HEK293 (cell line): ENCODE measurements around the gene RSBN1L.

ENCODE experiments used
- TCF7L2 ChIP-seq: IDR thresholded peaks from 2 replicates; pipeline ENCODE4 v1.6.1; 2011; ENCODE audit warnings: low read depth, mild to moderate bottlenecking, inconsistent platforms, low read length, moderate library complexity, borderline replicate concordance
- ZNF248 ChIP-seq: fragments of 450-650 bp; formaldehyde crosslinking; IDR thresholded peaks from 2 replicates; pipeline ENCODE4 v1.5.1; 2017; ENCODE audit warnings: missing biosample characterization, missing genetic modification characterization
- ZNF354C ChIP-seq: fragments of 450-650 bp; formaldehyde crosslinking; IDR thresholded peaks from 2 replicates; pipeline ENCODE4 v1.5.1; 2016; ENCODE audit warnings: missing biosample characterization, missing genetic modification characterization, low read depth, borderline replicate concordance
- ZNF549 ChIP-seq: fragments of 450-650 bp; IDR thresholded peaks from 2 replicates; pipeline ENCODE4 v1.5.1; 2018; ENCODE audit warnings: missing biosample characterization, missing genetic modification characterization, mild to moderate bottlenecking, inconsistent platforms, moderate library complexity
- ZNF776 ChIP-seq: fragments of 450-650 bp; formaldehyde crosslinking; IDR thresholded peaks from 2 replicates; pipeline ENCODE4 v1.5.0; 2017; ENCODE audit warnings: missing biosample characterization, missing genetic modification characterization, borderline replicate concordance
- TF ChIP-seq, protein P1 (sequence below): fragments of 450-650 bp; formaldehyde crosslinking; IDR thresholded peaks from 2 replicates; pipeline ENCODE4 v1.5.1; 2016; ENCODE audit warnings: missing biosample characterization, missing genetic modification characterization

DNA sequence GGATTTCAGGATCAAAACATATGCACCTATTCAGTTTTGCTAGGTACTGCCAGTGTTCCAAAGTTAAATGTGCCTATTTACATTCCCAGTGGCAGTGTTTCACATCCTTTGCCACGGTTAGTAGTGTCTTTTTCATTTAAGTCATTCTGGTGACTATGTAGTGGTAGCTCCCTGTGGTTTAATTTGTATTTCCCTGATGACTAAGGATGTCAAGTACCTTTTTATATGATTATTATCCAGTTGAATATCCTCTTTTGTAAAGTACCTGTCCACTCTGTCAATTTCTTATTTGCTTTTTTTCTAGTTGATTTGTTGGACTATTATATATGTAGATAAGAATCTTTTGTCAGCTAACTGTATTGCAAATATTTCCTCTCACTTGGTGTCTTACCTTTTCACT lies 56.9 kb downstream of the RSBN1L start:
- TF ChIP-seq, protein P1, sequence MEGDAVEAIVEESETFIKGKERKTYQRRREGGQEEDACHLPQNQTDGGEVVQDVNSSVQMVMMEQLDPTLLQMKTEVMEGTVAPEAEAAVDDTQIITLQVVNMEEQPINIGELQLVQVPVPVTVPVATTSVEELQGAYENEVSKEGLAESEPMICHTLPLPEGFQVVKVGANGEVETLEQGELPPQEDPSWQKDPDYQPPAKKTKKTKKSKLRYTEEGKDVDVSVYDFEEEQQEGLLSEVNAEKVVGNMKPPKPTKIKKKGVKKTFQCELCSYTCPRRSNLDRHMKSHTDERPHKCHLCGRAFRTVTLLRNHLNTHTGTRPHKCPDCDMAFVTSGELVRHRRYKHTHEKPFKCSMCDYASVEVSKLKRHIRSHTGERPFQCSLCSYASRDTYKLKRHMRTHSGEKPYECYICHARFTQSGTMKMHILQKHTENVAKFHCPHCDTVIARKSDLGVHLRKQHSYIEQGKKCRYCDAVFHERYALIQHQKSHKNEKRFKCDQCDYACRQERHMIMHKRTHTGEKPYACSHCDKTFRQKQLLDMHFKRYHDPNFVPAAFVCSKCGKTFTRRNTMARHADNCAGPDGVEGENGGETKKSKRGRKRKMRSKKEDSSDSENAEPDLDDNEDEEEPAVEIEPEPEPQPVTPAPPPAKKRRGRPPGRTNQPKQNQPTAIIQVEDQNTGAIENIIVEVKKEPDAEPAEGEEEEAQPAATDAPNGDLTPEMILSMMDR (tag by site-specific recombination) = no peak
- TF ChIP-seq ZNF776 (tag by site-specific recombination) = no peak
- no peak for TF ChIP-seq ZNF248 (tag by site-specific recombination)
- TF ChIP-seq TCF7L2 = no peak
- no peak for TF ChIP-seq ZNF354C
- no peak for TF ChIP-seq ZNF549 (tag by site-specific recombination)
